Measurements from ENCODE around the gene ADK. TPM values are rescaled to one million over a fixed set of nuclear protein-coding genes. Genes with fewer than 3 reads are reported as not detected.

The ADK gene
- total RNA-seq, 2 experiments from 2014 or later, result 26.4 to 31.1 TPM

- no peak for DNase-seq (ENCODE audit: low spot score)
- H3K9me3 ChIP-seq (ENCODE audit: low read length), result no peaks in the 10 kb centered on the region
- no peak overlapping the region for H3K27ac ChIP-seq (ENCODE audit: low read depth, low read length, poor library complexity, severe bottlenecking)
- intact Hi-C loops (cut with micrococcal nuclease; ENCODE audit: unreplicated experiment), result no loop called here
- CTCF ChIA-PET (ENCODE audit: unreplicated experiment), result no interaction called here
- no peaks in the 10 kb centered on the region for H3K36me3 ChIP-seq (ENCODE audit: insufficient read depth, low read length)
- H3K4me2 ChIP-seq (ENCODE audit: low read length), result no peak overlapping the region
- no peaks in the 10 kb centered on the region for H4K20me1 ChIP-seq (ENCODE audit: insufficient read depth, low read length)
- H2AFZ ChIP-seq (ENCODE audit: low read length), result no peak overlapping the region
- H3K79me2 ChIP-seq (ENCODE audit: insufficient read depth, low read depth, low read length), result no peaks in the 10 kb centered on the region
- no TSS peak for BruUV-seq (replicated peaks)
- POLR2A ChIA-PET, result interaction anchor here (1.0 kb wide), 1 partner anchor 13 kb away, joined by 3 read pairs; no protein-coding TSS in a partner anchor
- TF ChIP-seq EZH2phosphoT487 (IDR thresholded peaks at IDR 0.05; ENCODE audit: borderline replicate concordance, low read depth, low read length) (no peak), CTCF (conservative IDR thresholded peaks at IDR 0.05; ENCODE audit: low read length) (no peak)
- H3K4me3 ChIP-seq (ENCODE audit: low read depth, low read length, poor library complexity, severe bottlenecking), result no peak overlapping the region
- H3K9me2 ChIP-seq (ENCODE audit: insufficient read depth, low read length), result no peaks in the 10 kb centered on the region
- no peaks in the 10 kb centered on the region for H3K4me1 ChIP-seq (ENCODE audit: insufficient read depth, low read length, poor library complexity, severe bottlenecking)
These were observed 159.7 kb downstream of the ADK start for GRCh38 chr10:74310652-74311257.

GRCh38 chr10:74314166-74314565 is 163.1 kb downstream of the ADK start:
- no peaks in the 10 kb centered on the region for H3K79me2 ChIP-seq (ENCODE audit: insufficient read depth, low read depth, low read length)
- intact Hi-C loops (cut with micrococcal nuclease; ENCODE audit: unreplicated experiment), result no loop called here
- no peak overlapping the region for H3K4me3 ChIP-seq (ENCODE audit: low read depth, low read length, poor library complexity, severe bottlenecking)
- no peak for TF ChIP-seq CTCF (conservative IDR thresholded peaks at IDR 0.05; ENCODE audit: low read length)
- no peak for TF ChIP-seq EZH2phosphoT487 (IDR thresholded peaks at IDR 0.05; ENCODE audit: borderline replicate concordance, low read depth, low read length)
- no peaks in the 10 kb centered on the region for H3K9me2 ChIP-seq (ENCODE audit: insufficient read depth, low read length)
- H3K36me3 ChIP-seq (ENCODE audit: insufficient read depth, low read length), result peaks cover 1% of the 10 kb centered on the region; the same call in 1 of the 2 replicates
- H3K27ac ChIP-seq (ENCODE audit: low read depth, low read length, poor library complexity, severe bottlenecking), result no peak overlapping the region
- H3K4me1 ChIP-seq (ENCODE audit: insufficient read depth, low read length, poor library complexity, severe bottlenecking), result no peaks in the 10 kb centered on the region
- H4K20me1 ChIP-seq (ENCODE audit: insufficient read depth, low read length), result no peaks in the 10 kb centered on the region
- no peak overlapping the region for H2AFZ ChIP-seq (ENCODE audit: low read length)
- no peak for DNase-seq (ENCODE audit: low spot score)
- no peaks in the 10 kb centered on the region for H3K9me3 ChIP-seq (ENCODE audit: low read length)
- BruUV-seq (replicated peaks), result no TSS peak
- CTCF ChIA-PET (ENCODE audit: unreplicated experiment), result no interaction called here
- H3K4me2 ChIP-seq (ENCODE audit: low read length), result no peak overlapping the region
- POLR2A ChIA-PET, result interaction anchor here (1.0 kb wide), 1 partner anchor 15 kb away, joined by 3 read pairs; no protein-coding TSS in a partner anchor

GRCh38 chr10:74320026-74320425 is 169.0 kb downstream of the ADK start:
- ChIA-PET POLR2A (interaction anchor here (0.7 kb wide), 1 partner anchor 224 kb away, joined by 3 read pairs; no protein-coding TSS in a partner anchor), CTCF (ENCODE audit: unreplicated experiment) (no interaction called here)
- no peak for DNase-seq (ENCODE audit: low spot score)
- intact Hi-C loops (cut with micrococcal nuclease; ENCODE audit: unreplicated experiment), result no loop called here
- Histone ChIP-seq H3K4me3 (ENCODE audit: low read depth, low read length, poor library complexity, severe bottlenecking) (no peak overlapping the region), H4K20me1 (ENCODE audit: insufficient read depth, low read length) (no peaks in the 10 kb centered on the region), H3K4me2 (ENCODE audit: low read length) (no peak overlapping the region), H3K4me1 (ENCODE audit: insufficient read depth, low read length, poor library complexity, severe bottlenecking) (no peaks in the 10 kb centered on the region), H3K79me2 (ENCODE audit: insufficient read depth, low read depth, low read length) (no peaks in the 10 kb centered on the region), H3K36me3 (ENCODE audit: insufficient read depth, low read length) (peaks cover 4% of the 10 kb centered on the region; the same call in 1 of the 2 replicates), H3K27ac (ENCODE audit: low read depth, low read length, poor library complexity, severe bottlenecking) (no peak overlapping the region), H3K9me3 (ENCODE audit: low read length) (peaks cover 6% of the 10 kb centered on the region; the same call in 1 of the 2 replicates), H2AFZ (ENCODE audit: low read length) (no peak overlapping the region), H3K9me2 (ENCODE audit: insufficient read depth, low read length) (no peaks in the 10 kb centered on the region)
- TF ChIP-seq EZH2phosphoT487 (IDR thresholded peaks at IDR 0.05; ENCODE audit: borderline replicate concordance, low read depth, low read length), result no peak
- no peak for TF ChIP-seq CTCF (conservative IDR thresholded peaks at IDR 0.05; ENCODE audit: low read length)
- BruUV-seq (replicated peaks), result no TSS peak

Data from OCI-LY7 (cell line).